Measurements from ENCODE around the gene PKD2.

Gene PKD2

DNA sequence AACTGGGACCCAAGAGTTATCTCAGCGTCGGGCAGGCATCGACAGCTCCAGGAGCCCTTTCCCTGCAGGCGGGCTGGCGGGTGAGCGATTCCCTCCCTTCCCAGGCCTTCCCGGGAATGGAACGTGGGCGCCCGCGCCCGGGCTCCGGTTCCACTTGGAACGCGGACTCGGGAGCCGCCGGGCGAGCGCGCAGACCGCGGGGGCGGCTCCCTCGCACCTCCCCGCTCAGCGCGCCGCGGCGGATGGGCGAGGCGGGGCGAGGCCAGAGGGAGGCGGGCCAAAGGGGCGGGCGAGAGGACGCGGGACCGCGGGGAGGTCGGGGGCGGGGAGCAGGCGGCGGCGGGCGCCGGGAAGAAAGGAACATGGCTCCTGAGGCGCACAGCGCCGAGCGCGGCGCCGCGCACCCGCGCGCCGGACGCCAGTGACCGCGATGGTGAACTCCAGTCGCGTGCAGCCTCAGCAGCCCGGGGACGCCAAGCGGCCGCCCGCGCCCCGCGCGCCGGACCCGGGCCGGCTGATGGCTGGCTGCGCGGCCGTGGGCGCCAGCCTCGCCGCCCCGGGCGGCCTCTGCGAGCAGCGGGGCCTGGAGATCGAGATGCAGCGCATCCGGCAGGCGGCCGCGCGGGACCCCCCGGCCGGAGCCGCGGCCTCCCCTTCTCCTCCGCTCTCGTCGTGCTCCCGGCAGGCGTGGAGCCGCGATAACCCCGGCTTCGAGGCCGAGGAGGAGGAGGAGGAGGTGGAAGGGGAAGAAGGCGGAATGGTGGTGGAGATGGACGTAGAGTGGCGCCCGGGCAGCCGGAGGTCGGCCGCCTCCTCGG lies at the start of gene PKD2:
TSS of gene PKD2 (plus strand) at position 332 of the 818 bp plus-strand sequence. CDS start at position 431, 99 bp downstream.
- peak; percentile 84 for DNase-seq (ENCODE audit: low read depth)
- TF ChIP-seq, protein P1, sequence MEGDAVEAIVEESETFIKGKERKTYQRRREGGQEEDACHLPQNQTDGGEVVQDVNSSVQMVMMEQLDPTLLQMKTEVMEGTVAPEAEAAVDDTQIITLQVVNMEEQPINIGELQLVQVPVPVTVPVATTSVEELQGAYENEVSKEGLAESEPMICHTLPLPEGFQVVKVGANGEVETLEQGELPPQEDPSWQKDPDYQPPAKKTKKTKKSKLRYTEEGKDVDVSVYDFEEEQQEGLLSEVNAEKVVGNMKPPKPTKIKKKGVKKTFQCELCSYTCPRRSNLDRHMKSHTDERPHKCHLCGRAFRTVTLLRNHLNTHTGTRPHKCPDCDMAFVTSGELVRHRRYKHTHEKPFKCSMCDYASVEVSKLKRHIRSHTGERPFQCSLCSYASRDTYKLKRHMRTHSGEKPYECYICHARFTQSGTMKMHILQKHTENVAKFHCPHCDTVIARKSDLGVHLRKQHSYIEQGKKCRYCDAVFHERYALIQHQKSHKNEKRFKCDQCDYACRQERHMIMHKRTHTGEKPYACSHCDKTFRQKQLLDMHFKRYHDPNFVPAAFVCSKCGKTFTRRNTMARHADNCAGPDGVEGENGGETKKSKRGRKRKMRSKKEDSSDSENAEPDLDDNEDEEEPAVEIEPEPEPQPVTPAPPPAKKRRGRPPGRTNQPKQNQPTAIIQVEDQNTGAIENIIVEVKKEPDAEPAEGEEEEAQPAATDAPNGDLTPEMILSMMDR (IDR thresholded peaks at IDR 0.05; ENCODE audit: insufficient read depth, low read depth, low read length, missing control alignments): no peak
- peak within 1 kb of the TSS; percentile 87 for H3K4me3 ChIP-seq (ENCODE audit: low read depth, low read length)

DNA sequence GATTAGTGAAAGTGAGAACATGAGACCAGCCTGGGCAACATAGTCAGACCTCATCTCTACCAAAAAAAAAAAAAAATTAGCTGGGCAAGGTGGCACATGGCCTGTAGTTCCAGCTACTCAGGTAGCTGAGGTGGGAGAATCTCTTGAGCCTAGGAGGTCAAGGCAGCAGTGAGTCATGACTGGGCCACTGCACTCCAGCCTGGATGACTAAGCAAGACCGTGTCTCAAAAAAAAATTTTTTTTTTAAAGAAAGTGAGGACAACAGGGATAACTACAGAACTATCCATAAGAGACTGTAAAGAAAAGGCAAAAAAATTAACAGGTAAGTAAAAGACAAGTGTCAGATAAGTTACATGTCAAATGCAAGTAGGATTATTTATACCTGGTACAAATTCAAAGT lies 45.4 kb upstream of the PKD2 start:
- no peak overlapping the region for H3K4me3 ChIP-seq (ENCODE audit: low read depth, low read length)
- TF ChIP-seq, protein P1 (IDR thresholded peaks at IDR 0.05; ENCODE audit: insufficient read depth, low read depth, low read length, missing control alignments): no peak

GRCh38 chr4:87962398-87963146 lies 44.9 kb upstream of the PKD2 start:
- TF ChIP-seq, protein P1 (IDR thresholded peaks at IDR 0.05; ENCODE audit: insufficient read depth, low read depth, low read length, missing control alignments): no peak
- no peak for DNase-seq (ENCODE audit: low read depth)
- no peak overlapping the region for H3K4me3 ChIP-seq (ENCODE audit: low read depth, low read length)

More for the DNA sequence above, 45.4 kb upstream of the PKD2 start:
- no peak for DNase-seq (ENCODE audit: low read depth)

DNA sequence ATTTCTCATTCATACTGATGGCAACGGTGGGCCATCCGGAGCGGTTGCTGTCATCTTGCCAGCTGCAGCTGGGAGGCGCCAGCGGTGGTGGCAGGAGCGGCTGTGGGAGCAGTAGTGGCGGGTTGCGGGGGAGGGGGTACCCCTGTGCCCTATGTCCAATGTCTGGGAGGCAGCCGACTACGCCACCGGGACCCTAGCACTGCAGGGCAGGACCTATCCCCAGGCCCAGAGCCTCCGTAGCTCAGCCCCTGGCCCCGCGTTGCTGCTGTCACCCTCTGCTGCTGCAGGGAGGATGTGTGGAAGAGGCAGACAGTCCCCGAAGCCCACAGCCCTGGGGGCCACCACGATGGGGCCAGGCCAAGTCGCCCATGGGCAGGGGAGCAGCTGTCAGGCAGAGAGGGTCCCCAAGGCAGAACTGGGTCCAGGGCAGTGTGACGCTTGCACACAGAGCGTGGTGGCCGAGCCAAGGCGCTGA lies 41.9 kb upstream of the PKD2 start:
- H3K4me3 ChIP-seq (ENCODE audit: low read depth, low read length): no peak overlapping the region
- no peak for DNase-seq (ENCODE audit: low read depth)
- TF ChIP-seq, protein P1 (IDR thresholded peaks at IDR 0.05; ENCODE audit: insufficient read depth, low read depth, low read length, missing control alignments): no peak

DNA sequence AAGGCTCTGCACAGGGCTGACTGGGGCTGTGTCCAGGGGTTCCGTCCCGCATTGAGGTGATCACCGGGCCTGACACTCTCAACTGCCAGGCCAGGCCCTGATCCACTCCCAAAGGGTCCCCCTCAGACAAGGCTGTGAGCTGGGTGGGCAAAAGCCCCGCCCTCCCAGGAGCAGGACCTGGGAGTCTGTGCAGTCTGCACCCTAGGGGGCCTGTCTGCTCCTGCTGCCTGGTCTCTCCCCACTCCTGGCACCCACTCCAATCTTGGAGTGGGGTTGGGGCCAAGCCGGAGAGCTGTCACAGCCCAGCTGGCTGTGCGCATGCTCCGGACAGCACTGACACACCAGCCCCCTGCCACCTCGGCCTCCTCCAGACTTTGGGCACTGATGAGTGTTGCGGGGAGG lies 41.3 kb upstream of the PKD2 start:
- no peak for DNase-seq (ENCODE audit: low read depth)
- no peak overlapping the region for H3K4me3 ChIP-seq (ENCODE audit: low read depth, low read length)
- TF ChIP-seq, protein P1 (IDR thresholded peaks at IDR 0.05; ENCODE audit: insufficient read depth, low read depth, low read length, missing control alignments): no peak

DNA sequence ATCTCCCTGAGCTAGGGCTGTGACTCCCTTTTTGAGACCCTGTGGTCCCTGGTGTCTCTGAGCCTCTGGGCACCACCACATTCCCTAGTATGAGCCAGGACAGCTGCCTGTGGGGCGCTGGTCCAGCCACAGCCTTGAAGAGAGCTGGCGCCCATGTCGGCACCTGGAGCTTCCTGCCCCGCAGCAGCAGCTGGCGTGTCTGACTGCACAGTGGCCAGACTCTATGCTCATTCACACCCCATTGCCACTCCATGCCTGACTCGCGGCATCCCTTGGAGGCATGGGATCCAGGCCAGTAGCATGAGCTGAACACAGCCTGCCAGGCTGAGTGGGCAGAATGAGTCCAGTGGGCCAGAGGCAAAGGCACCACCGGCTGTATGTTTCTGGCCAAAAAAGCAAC lies 40.2 kb upstream of the PKD2 start:
- TF ChIP-seq, protein P1 (IDR thresholded peaks at IDR 0.05; ENCODE audit: insufficient read depth, low read depth, low read length, missing control alignments): no peak
- H3K4me3 ChIP-seq (ENCODE audit: low read depth, low read length): no peak overlapping the region
- DNase-seq (ENCODE audit: low read depth): no peak

Data from GM12865 (cell line).